ENCODE data around the gene NUDT12.

DNA sequence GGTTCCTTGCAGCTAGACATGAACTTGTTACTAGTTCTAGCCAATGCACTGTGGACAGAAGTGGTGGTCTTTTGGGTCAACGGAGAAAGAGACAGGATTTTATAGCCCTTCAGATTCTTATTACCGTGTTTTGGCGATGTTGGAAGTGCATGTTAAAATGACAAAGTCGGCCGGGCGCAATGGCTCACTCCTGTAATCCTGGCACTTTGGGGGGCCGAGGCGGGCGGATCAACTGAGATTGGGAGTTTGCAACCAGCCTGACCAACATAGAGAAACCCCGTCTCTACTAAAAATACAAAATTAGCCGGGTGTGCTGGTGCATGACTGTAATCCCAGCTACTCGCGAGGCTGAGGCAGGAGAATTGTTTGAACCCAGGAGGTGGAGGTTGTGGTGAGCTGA lies 9.1 kb upstream of the NUDT12 start:
- no peak for TF ChIP-seq EZH2 (IDR thresholded peaks at IDR 0.05; ENCODE audit: low read depth)
- no peak for TF ChIP-seq CTCF (conservative IDR thresholded peaks at IDR 0.05)
